ENCODE results near the gene TMEM203.

TMEM203 gene

DNA sequence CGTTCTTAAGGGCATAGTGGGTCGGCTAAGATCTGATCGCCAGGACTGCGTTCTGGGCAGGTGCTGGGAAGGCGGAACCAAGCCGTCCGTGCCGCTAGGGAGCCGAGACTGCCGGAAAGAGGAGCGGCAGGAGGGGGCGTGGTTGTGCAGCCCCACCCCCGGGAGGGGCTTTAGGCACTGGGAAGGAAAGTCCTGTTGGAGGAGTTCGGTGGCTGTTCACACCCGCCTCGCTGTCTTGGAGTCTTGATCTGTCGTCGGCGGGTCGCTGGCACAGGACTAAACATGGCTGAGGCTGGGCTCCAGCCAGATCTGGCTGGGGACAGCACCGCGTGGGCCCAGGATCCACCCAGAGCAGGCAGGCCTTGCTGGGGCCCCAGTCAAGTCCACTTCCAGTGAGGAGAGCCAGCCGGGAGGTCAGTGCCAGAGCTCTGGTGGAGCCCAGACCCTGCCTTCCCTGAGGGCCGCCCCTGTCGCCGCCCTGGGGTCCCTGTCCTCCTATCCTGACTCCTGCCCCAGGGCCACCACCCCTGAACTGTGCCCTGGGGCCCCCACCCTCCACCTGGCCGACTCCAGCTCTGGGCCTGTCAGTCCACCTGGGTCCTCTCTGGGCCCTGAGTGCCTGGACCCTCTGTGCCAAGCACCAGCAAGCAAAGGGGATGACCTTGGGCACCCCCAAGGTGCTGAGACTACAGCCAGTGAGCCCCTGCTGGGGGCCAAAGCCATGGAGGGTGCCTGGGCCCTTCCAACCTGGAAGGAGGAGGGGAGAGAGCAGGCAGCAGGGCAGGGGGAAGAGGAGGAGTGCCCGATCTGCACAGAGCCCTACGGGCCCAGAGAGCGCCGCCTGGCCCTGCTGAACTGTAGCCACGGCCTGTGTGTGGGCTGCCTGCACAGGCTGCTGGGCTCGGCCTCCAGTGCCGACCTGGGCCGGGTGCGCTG is 12.1 kb upstream of the TMEM203 start:
- no peak for DNase-seq (ENCODE audit: low read depth)

DNA sequence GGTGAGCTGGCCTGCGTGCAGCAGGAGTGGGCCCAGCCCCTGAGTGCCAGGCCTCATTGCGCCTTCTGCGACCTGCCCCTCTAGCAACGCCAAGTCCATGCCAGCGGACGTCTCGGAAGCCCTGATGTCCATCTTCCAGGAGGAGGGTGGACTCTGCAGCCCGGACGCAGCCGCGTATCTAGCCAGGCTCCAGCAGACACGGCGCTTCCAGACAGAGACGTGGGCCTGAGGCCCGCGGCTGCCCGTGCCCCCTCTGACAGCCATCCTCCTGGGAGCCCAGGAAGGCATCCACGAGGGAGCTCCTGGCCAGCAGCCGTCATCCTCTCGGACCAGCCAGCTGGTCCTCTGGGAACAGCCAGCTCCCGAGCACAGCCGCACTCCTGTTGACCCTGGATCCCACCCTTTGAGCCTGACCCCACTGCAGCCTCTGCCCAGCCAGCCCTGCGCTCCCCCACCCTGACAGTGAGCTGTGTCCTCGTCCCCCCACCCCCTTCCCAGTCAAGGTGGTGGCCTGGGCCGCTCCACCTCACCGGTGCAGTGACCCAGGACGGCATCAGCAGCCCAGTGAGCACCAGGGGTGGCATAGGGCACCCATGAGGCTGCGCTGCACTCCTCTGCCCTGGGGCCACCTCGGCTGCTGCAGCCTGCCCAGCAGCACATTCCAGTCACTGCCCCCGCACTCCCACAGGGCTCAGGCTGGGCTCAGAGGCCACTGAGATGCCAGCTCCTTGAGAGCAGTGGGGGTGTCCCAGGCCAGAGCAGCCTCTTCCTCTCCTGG is 10.9 kb upstream of the TMEM203 start:
- no peak for DNase-seq (ENCODE audit: low read depth)

DNA sequence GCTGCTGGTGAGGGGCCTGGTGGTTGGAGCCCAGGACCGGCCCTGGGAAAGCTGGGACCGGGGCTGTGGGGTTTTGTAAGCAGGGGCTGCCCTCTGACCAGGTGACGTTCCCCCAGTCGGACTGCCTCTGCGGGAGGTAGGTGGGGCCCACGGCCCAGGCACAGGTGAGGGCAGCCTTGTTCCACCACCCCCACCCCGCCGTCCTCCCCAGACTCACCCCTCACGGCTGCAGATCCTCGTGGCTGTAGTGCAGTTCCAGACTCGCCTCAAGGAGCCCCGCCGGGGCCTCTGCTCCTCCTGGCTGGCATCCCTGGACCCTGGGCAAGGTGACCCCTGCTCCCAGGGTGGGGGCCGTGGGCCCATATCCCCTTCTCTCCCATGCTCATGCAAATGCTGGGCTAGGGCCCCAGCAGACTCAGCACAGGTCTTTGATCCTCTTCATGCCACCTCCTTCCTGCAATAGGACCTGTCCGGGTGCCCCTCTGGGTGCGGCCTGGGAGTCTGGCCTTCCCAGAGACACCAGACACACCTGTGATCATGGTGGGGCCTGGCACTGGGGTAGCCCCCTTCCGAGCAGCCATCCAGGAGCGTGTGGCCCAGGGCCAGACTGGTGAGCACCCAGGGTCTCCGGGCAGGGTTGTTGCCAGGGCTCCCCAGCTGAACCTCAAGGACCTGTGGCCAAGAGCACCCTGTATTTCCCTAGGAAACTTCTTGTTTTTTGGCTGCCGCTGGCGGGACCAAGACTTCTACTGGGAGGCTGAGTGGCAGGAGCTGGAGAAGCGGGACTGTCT is 9.9 kb upstream of the TMEM203 start:
- DNase-seq (ENCODE audit: low read depth) = no peak

DNA sequence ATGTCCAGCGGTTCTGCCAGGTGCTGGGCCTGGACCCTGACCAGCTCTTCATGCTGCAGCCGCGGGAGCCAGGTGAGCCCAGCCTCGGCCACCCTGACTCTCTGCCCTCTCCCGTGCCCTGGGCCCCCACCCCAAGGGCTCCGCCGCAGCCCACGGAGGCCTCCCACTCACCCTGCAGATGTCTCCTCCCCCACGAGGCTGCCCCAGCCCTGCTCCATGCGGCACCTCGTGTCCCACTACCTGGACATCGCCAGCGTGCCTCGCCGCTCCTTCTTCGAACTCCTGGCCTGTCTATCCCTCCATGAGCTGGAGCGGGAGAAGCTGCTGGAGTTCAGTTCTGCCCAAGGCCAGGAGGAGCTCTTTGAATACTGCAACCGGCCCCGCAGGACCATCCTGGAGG is 9.2 kb upstream of the TMEM203 start:
- DNase-seq (ENCODE audit: low read depth) = no peak

DNA sequence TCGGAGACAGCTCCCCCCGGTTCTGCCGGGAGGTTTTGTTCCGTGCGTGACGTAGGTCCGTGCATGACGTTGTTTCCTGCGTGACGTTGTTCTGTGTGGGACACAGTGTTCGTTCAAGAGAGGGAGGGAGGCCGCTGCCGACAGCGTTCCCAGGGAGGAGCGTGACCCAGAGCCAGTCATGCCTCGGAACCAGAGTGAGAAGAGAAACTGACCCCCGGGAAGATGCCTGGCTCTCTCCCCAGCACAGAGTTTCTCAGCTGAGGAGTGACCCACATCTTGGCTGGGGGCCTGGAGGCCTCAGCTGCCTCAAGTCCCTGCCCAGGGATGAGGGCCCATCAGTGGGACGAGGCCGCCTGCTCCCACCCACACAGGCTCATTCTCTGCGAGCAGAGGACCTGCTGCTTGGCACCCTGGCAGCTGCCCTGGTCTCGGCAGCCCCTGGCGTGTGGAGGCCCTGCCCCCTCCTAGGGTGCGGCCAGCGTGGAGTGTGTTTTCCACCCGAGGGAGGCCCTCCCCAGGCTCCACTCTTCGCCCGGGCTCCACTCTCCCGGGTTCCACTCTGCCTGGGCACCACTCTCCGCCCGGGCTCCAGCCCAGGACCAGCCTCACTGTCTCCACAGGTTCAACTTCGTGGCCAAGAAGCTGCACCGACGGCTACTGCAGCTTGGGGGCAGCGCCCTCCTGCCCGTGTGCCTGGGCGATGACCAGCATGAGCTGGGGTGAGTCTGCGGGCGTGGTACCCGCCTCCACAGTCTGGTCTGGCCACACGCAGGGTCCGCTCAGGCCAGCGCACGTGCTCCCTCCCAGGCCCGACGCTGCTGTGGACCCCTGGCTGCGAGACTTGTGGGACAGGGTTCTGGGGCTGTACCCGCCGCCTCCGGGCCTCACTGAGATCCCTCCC is 8.0 kb upstream of the TMEM203 start:
- DNase-seq (ENCODE audit: low read depth) = no peak

DNA sequence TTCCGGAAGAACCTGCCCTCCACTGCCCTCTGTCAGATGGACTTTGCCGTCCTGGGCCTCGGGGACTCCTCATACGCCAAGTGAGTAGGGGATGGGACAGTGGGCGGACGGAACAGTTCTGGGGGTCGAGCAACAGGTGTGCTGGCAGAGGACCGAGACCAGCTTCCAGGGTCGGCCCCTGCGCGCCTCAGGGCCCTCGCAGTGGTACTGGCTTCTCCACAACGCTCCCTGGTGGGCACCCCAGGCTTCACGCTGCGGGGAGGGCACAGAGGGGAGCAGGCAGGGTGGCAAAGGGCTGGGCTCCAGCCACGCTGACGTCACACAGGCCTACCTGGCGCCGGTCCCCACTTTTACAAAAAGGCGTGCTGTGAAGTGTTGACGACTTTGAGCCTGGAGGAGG is 7.1 kb upstream of the TMEM203 start:
- DNase-seq (ENCODE audit: low read depth) = no peak

DNA sequence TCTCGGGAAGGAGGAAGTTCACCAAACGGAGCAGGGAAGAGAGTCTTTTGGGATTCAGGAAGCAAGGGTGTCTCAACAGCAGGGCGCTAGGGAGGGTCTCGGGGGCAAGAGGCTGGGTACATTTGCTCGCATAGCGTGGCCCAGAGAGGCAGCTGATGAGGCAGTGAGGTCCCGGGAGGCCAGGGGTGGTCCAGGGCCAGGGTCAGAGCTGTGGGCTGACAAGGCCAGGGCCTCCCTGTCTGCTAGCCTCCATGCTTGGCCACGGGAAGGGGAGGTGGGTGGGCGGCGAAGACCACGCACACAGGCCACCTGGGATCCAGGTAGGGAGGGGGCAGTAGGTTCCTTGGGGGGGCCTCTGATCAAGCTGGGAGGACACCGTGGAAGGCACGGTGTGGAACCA is 6.1 kb upstream of the TMEM203 start:
- DNase-seq (ENCODE audit: low read depth) = no peak

DNA sequence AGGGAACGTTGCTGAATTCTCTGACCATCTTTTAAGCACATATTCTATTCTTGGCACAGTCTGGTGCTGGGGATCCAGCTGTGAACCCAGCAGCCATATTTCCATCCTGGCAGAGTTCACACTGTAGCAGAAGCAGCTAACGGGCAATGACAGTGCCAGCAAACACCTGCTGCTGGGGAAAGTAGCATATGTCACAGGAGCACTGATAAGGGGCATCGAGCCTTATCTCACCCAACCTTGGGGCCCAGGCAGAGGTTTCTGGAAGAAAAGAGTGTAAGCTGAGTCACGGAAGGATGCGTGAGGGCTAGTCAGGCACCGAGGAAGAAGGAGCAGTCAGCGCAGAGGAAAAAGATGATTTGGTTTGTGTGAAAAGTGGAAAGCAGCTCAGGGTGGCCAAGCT is 1.2 kb upstream of the TMEM203 start:
- no peak for DNase-seq (ENCODE audit: low read depth)

DNA sequence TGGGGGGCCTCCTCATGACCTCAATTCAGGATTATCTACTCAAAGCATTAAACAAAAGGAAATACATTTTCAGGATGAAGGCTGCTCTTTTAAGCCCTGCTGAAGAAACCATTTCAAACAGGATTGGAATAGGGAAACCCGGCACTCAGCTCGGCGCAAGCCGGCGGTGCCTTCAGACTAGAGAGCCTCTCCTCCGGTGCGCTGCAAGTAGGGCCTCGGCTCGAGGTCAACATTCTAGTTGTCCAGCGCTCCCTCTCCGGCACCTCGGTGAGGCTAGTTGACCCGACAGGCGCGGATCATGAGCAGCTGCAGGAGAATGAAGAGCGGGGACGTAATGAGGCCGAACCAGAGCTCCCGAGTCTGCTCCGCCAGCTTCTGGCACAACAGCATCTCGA is 720 bp downstream of the TMEM203 start:
- no peak for DNase-seq (ENCODE audit: low read depth)

DNA sequence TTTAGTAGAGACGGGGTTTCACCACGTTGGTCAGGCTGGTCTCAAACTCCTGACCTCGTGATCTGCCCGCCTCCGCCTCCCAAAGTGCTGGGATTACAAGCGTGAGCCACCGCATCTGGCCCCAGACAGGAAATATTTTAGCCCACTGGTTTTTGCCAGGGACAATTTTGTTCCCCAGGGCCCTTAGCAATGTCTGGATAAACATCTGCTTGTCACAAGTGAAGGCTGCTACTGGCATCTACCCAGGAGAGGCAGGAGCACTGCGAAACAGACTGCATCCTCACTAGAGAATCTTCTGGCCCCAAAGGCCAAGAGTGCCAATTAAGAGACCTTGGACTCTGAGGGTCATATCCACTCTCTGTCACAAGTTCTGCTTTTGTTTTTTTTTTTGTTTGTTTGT is 2.5 kb downstream of the TMEM203 start:
- no peak for DNase-seq (ENCODE audit: low read depth)

DNA sequence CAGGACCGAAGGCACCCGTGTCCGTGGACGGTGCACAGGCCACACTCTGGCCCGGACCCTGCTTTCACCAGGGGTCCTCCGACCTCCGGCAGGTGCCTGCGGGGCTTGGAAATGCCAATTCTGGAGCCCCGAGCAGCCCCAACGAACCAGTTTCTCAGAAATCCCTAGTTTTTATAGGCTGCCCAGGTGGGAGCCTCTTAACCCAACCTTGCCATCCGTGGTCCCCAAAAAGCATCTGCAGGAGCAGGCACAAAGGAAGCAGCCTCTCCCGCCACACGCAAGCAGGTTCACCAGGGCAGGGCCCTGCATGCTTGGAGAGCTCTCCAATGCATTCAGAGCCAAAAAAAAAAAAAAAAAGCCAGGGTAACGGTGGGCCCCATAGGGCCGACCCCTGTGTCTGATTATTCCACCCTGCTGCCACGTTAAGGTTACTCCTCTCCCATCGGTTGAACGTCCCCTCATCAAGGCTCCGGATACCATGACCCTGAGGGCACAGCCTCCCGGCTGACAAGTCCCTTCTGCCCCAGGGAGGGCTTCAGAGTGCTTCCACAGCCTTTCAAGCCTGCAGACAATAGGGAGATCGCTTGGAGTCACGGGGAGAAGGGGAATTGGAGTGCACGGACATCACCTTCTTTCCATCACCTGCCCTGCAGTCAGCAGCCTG is 4.1 kb downstream of the TMEM203 start:
- no peak for DNase-seq (ENCODE audit: low read depth)

DNA sequence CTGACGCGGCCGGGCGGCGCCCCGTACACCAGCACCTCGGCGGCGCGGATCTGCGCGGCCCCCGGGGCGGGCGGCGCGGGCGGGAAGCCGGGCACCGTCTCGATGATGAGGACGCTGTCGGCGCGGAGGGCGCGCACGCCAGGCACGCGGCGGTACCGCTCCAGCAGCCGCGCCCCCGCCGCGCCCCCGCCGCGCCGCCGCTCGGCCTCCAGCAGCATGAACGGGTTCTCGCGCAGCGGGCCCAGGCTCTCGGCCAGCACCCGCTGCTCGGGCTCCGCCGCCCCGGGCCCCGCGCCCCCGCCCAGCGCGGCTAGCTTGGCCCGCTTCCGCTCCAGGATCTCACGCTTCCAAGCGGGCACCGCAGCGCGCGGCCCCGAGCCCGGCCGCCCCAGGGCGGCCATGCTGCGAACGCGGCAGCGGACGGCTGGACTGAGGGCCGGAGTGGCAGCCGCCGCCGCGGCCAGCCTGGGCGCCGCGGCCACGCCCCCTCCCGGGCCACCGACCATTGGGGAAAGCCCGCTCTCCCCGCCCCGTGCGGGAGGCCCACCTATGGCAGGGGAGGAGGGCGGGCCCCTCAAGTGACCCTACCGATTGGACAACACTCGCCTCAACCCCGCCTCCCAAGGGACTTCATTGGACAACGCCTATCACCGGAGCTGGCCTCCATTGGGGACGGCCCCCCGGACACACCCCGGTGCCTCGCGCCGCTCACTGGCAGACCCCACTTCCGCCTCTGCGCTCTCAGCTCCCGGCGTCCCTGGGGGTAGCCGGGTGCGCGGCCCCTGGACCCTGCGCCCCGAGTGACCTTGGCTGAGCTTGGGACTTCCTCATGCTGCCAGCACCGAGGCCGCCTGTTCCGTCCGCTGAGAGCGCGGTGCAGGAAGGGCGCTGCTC is 4.9 kb downstream of the TMEM203 start, which contains the start of gene TPRN:
Gene TPRN, minus strand, starts transcription at position 431 of the 894 bp plus-strand sequence. Its CDS starts 30 bp downstream, at position 401.
- DNase-seq (ENCODE audit: low read depth) = peak; percentile 98

DNA sequence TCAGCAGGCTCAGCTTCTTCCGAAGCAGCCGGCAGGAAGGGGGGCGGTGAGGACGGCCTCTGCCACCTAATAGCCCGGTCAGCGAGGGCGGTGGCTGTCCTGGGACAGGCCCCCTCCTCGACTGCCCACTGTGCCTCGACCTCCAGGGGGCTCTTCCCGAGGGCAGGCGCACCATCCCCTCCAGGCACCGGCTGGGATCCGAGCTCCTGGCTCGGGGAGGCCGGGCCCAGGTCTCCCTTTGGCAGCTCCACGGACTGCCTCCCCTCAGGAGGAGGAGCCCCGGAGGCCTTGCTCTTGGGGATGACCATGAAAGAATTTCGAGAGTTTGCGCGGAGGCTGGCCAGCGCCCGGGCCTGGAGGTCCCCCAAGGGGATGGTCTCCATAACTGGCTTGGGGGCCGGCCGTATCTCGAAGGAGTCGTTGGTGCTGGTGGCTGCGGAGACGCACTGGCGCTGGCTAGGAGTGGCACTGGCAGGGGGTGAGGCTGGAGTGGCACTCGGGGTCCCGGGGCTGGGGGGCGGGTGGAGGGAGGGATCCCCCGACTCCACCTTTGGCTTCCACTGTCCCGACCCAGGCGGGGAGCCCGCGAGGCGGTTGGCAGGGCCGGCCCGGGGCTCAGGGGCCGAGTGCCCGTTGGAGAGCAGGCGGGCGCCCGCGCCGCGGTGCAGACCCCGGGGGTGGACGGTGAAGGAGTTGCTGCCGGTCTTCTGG is 5.9 kb downstream of the TMEM203 start:
- DNase-seq (ENCODE audit: low read depth) = no peak

DNA sequence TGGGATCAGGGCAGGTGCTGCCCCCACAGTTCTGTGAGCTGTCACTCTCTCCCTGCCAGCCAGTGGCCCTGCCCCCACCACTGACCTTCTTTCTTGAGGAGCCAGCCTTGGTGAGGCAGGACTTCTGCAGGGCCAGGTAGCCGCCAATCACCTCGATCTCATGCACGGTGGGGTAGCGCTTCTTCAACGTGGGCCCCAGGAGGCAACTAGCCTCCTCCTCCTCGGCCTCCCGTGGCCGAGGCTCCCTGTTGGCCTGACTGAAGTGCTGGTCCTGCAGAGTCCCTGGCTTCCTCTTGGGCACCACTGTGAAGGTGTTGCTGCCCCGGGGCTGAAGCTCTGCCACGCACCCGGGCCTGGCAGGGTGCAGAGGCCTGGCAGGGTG is 6.6 kb downstream of the TMEM203 start:
- no peak for DNase-seq (ENCODE audit: low read depth)

DNA sequence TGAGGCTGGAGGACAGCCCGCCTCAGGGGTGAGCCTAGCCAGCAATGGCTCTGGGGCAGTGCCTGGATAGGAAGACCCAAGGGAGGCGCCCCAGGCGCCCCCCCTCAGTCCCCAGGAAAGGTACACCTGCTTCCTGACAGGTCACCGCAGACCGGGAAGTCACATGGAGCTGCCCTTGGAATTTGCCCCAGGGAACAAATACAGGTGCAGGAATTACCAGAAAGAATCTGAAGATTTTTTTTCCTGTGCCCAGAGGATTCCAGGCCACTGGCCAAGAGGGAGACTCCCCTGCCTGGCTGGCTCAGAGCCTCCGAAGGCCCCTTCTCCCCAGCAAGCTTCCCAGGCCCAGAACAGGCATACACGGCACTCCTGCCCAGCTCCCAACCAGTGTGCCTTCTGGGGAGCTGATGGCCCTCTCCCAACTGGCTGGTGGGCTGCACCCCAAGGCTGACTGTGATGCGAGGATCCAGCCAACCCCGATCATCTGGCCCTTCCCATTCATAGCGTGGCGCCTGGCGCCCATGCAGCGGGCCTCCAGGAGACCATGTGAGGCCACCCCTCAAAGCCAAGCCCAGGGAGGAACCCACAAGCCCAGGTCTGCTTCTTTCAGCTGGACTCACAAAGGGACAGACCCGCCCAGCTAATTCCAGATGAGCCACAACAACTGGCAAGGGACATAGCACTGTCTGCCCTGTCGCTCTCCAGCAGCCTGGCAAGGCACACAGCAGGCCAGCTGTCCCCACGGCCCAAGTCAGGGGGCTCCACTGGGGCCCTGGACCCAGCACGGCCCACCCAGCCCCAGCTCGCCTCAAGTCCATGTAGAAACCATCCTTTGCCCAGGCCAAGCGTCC is 7.2 kb downstream of the TMEM203 start:
- DNase-seq (ENCODE audit: low read depth) = no peak

DNA sequence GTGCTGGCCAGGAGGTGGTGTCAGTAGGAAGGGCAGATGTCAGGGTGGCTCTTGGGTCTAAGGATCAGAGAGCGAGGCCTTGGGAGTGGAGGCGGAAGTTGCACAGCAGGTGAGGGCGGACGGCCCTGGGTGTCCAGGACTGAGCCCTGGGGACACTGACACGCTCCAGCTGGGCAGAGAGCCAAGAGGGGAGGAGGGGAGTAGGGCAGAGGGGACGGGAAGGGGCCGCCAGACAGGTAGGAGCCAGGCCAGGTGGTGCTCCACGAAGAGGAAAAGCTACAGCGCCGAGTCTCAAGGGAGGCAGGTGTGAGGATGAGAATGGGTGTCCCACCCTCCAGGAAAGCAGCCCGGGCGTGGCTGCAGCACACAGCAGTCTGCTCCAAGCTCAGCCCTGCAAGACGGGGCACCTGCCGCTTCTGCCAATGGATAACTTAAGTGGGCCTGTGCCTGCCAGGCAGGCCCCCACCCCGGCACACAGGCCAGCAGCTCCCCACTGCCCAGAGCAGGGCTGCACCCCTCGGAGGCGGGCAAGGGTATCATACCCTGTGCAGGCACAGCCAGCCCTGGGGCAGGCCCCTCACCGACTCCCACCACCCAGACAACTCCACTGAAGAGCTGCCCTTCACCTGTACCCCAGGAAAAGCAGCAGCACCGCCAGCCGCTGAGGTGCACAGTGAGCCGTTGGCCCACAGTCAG is 9.8 kb downstream of the TMEM203 start:
- no peak for DNase-seq (ENCODE audit: low read depth)

DNA sequence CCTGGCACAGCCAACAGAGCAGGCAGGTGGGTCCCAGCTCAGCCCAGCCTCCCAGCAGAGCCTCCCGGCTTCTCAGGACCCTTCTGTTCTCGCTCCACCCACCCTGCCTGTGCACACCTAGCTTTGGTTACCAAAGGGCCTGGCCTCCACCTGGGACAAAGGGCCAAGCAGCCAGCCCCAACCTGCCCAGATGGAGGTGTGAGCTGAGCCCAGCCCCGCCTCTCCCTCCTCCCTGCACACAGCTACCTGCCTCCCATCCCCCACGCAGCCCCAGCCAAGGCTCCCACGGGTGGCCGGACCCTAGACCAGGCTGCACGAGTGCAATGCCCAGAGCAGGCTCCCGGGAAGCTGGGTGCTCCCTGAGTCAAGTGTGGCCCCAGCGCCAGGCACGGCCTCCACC is 10.5 kb downstream of the TMEM203 start:
- no peak for DNase-seq (ENCODE audit: low read depth)

DNA sequence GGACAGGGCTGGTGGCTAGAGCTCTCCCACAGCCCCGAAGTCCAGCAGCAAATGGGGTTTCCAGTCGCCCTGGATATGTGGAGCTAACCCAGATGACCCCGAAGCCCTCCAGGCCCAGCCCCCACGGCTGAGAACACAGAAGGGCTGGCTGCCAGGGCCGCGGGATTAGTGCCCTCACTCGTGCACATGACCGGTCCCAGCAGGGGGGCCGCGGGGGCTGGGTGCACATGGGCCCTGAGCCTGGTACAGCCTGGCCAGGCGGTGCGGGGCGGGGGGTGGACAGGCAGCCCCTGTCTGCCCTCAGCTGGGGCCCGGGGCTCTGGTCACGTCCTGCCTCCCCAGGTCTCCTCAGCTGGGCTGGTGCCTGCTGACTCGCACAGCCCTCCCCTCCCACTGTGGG is 11.1 kb downstream of the TMEM203 start:
- DNase-seq (ENCODE audit: low read depth) = no peak

All from activated T-helper 9 cell treated with anti-CD3 and anti-CD28 coated beads, Interleukin-2, amount 50 U/mL, for 16 hours (primary cell).